GM19372 (cell line): Measurements from ENCODE around the gene CD37.

Experiments used
- ATAC-seq: cut with Tn5 transposase; IDR thresholded peaks from one replicate; pipeline ENCODE4 v1.9.1; 2021; ENCODE audit warnings: mild to moderate bottlenecking, low read depth, moderate library complexity; ENCODE audit not compliant: unreplicated experiment

CD37 gene

GRCh38 chr19:49344505-49345423 lies 9.6 kb downstream of the CD37 start:
- ATAC-seq: no peak

GRCh38 chr19:49347191-49347590 lies 12.0 kb downstream of the CD37 start:
- ATAC-seq: no peak

DNA sequence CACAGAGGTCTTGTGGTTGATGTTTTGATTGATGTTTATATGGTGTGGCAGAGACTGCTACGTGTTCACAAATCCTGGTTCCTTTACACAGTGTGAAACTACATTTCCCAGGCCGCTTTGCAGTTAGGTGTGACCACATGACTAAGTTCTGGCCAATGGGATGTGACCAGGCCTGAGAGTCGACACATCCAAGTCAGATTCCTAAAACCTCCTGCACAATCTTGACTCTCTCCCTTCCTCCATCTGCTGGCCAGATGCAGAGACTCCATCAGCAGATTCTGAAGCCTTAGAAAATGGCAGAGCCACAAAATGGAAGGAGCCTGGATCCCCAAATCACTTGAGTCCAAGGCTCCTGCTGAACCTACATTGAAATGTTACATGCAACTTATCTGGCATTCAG lies 12.6 kb downstream of the CD37 start:
- no peak for ATAC-seq

DNA sequence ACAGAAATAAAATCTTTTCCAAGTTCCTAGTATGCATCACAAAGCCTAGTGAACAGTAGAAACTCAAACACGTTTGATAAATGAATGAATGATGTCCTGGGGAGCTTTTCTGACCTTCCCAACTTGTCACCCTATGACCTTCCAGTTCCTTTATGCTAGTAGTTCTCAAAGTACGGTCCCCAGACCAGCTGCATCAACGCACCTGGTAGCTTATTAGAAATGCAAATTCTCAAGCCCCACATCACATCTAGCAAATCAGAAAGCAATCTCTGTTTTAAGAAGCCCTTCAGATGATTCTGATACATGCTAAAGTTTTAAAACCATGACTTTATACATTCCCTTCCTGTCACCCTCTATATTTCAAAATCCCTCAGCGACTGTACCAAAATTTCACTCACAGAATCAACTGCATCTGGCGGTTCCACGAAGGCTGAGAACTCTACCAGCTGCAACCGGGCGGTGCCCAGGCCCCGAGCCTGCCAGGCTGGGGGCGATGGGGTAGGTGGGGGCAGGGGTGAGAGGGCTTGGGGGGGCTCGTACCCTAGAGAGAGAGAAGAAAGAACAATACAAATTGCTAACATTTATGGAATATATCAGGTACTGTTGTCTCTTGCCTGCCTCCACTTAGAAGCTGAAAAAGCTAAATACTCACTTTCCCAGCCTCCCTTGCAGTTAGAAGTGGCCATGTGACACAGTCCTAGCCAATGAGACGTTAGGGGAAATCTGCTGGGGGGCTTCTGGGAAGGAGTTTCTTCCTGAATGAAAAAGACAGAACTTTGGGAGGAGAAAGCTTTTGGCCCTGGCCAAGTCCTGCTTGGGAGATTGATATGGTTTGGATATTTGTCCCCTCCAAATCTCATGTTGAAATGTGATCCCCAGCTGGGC lies 13.3 kb downstream of the CD37 start:
- ATAC-seq: no peak

- ATAC-seq: no peak
Measured at GRCh38 chr19:49349567-49349966, 14.4 kb downstream of the CD37 start.

- no peak for ATAC-seq
Measured at GRCh38 chr19:49355909-49356353, 20.7 kb downstream of the CD37 start.

DNA sequence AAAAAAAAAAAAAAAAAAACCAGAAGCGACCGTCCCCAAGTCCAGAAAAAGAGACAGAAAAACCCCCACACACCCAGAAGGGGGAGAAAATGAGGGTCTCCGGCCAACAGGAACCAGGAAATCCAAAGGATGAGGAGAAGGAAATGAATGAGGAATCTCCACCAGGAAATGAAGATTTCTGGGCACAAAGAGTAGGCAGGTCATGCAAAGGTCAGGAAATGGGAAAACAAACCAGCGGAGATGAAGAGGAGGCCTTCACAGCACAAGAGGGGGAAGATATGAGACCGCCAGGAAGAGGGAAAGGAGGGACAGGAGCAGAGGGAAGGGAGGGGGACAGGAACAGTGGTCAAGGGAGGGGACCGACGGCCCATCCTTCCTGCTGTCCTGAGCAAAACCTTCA lies 21.2 kb downstream of the CD37 start:
- ATAC-seq: no peak

DNA sequence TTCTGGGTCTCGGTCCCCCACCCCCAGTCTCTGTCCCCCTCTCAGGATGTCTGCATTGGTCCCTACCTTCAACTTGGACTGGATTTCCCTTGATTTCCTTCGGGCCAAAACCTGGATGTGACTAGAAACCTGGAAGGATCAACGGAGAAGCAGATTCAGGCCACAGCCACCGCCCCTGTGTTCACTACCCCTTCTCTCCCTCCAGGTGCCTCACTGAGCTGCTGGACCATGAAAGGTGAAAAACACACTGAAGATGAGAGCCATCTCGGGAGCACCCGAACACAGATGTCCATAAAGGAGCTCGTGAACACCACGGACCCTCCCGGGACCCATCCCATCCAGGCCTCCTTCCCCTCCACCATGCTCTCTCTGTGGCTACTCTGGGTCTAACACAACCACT lies 22.0 kb downstream of the CD37 start:
- no peak for ATAC-seq

DNA sequence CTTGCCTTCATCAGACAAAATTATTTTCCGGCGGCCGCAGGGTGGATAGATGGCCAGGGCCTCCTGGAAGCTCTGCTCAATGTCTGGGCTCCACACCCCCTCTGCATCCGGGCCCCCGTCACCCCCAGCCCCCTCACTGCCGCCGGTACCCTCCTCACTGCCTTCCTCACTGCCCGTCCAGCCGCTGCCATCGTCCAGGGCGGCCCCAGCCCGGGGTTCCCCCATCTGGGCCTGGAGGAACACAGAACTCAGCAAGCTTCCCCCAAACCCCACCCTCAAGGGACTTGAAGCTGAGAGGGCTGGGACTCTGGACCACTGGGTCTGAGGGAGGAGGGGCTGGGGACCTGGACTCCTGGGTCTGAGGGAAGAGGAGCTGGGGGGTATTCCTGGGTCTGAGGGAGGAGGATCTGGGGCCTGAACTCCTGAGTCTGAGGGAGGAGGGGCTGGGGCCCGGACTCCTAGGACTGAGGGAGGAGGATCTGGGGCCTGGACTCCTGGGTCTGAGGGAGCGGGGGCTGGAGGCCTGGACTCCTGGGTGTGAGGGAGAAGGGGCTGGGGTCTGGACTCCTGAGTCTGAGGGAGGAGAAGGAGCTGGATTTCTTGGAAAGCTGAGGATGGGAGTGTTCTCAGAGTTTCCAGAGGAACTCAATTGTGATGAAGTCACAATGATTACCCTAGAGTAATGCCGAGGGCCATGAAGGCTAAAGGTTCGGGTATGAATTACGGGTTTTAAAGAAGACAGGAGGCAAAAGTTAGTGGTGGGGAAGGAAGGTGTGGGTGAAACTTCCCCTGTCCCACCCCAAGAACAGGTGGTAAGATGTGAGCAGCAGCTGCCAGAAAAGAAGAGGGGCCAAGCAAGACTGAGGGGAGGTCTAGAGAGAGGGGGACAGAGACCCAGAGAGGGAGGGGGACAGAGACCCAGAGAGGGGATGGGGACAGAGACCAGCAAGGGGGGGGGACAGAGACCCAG lies 24.9 kb downstream of the CD37 start:
- no peak for ATAC-seq

DNA sequence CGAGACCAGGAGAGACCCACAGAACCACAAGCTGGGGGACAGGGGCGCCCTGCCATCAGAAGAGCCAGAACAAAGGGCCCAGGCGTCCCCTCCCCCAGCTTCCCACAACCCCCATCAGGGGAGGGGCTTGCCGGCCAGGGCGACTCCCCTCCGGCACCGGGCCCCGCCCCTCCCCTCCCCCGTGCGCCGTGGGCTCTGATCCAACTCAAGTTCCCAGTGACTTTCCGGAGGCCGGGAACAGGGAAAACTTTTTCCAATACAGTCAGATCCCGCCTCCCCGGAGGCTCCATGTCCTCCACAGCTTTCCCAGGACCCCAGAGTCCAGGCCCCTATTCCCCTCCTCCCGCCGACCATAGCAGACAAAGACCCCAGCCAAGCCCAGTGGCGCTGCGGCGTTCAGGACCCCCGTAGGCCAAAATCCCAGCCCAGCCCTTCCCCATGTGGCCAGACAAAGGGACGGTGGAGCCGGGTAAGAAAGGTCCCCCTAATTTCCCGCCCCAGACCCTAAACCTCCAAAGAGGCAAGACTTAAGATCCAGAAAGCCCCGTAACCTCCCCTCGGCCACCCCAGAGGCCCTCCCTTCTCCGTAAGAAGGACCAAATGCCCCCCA lies 26.3 kb downstream of the CD37 start:
- no peak for ATAC-seq

DNA sequence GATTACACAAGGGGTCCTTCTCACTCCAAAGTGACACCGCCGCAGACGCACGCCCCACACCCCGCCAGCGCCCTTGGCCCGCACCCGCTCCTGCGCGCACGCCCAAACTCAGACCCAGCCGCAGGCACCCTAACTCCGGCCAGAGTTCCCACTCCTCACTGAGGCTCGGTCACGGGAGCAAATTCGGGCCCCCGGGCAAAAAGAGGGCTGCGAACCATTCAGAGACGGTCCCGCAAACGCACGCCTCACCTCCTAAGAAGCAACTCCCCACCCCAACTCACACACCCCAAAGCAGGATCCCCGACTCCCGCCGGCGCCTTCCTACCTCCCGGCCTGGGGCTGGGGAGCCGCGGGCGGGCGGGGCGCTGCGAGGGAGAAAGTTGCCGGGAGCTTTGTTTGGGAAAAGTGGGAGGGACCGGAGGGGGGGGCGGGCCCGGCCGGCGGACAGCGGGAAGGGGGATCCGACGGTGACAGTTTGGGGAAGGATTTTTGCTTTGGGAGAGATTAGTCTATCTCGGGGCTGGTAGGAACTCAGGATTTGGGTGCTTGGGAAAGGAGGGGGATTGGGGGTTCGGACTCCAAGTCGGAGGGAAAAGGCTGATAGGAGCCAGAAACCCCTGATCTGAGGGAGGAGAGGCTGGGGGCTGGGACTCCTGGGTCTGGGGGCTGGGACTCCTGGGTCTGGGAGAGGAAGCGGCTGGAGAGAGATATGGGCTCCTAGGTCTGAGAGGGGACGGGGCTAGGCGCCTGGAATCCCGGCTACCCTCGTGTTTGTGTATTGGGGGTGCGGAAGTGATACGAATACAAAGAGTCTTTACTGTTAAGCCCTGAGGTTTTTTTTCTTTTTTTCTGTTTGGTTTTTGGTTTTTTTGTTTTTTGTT lies 27.1 kb downstream of the CD37 start, which contains the start of gene TEAD2:
Gene TEAD2 (minus strand): TSS at position 369 of the 881 bp plus-strand sequence. CDS start 2,341 bp downstream, outside the sequence.
- no peak for ATAC-seq

DNA sequence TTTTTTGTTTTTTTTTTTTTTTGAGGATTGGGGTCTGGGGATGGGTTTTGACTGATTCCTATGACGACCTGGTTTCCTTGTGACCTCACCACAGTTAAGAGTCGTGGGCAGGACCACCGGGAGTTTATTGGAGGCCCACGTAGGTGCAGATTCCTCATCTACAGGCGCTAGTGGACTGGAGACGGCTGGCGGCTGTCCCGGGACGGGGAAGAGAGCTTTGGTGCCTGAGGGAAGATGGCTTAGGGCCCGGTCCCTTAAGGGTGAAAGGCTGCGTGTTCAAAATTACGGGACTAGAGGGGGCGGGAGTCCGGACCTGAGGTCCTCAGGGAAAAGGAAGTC lies 27.7 kb downstream of the CD37 start:
- no peak for ATAC-seq

DNA sequence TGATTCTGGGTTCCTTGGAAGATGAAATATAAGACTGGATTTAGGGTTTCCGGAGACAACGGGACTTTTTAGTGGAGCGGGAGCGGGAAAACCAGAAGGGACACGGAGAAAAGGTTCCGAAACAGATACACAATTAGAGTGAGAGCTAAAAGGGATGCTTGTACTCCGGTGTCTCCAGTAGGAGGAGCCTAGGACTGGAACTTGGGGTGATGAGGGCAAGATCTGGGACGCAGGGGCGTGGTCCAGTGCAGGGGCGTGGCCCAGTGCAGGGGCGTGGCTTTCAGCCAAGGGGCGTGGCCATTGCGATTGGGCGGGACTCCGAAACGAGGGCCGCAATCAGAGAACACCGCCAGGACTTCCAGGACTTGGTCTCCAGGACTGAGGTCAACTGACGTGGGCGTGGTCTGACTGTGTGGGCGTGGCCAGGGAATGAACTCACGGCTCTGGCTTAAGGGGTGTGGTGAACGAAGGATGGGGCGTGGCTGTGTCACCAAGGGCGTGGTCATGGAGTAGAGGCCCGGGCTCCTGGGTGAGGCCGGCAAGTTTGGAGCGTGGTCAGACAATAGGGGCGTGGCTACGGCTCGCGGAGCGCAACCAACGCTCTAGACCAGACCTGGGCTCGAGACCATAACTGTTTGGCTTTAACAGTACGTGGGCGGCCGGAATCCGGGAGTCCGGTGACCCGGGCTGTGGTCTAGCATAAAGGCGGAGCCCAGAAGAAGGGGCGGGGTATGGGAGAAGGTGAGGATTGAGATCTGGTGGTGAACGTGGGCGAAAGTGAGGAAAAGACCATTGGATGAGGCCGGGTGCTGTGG lies 28.3 kb downstream of the CD37 start, which contains the start of gene DKKL1:
Gene DKKL1 (plus strand): TSS at position 610 of the 815 bp plus-strand sequence. CDS start 122 bp downstream, at position 732.
- ATAC-seq: peak; percentile 71

GRCh38 chr19:49364083-49364737 lies 29.0 kb downstream of the CD37 start:
- no peak for ATAC-seq

DNA sequence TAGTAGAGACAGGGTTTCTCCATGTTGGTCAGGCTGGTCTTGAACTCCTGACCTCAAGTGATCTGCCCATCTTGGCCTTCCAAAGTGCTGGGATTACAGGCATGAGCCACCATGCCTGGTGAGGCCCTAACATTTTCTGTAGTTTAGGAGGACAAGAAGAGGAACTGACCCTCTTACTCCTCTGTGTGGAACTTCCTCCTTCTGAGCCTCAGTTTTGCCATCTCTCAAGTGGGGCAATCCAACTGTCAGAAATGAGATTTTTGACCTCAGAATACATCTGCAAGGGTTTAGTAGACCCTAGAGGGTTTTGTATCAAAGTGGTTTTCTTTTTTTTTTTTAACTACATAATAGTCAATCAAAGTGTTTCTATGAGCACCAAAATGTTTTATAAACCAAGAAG lies 30.9 kb downstream of the CD37 start:
- no peak for ATAC-seq

- no peak for ATAC-seq
Measured at GRCh38 chr19:49368711-49369358, 33.6 kb downstream of the CD37 start.

GRCh38 chr19:49371184-49371583 lies 36.0 kb downstream of the CD37 start:
- no peak for ATAC-seq
